HCT116 (cell line): ENCODE results near the gene OTOA. TPM values are rescaled to one million over a fixed set of nuclear protein-coding genes. Genes with fewer than 3 reads are reported as not detected.
A peak's percentile ranks its signal among the peaks of the same experiment; 100 is the strongest.

Source experiments
- ATAC-seq: fragments of 200-7000 bp; cut with Tn5 transposase; 2 replicates; pipeline ENCODE4 v1.9.1; 2020; ENCODE audit warnings: mild to moderate bottlenecking, moderate library complexity
- BruUV-seq: library from RNA; stranded (reverse); fragments of 400-500 nt; replicated peaks from 2 replicates; lab custom pipeline; 2021; lab: Mats Ljungman, UMichigan
- CTCF ChIA-PET: fragments of 300-600 bp; sonication (Branson Sonifier 250); formaldehyde crosslinking; loops from one replicate; lab custom pipeline; 2021; ENCODE audit warnings: antibody characterized with exemption; lab: Charles Lee
- POLR2A ChIA-PET: fragments of 300-600, 350-600 bp; sonication (Branson Sonifier 250); formaldehyde crosslinking; loops from one replicate; lab custom pipeline; 2021; ENCODE audit warnings: antibody characterized with exemption; lab: Charles Lee
- RAD21 ChIA-PET, 2 experiments: fragments of 300-600 bp; sonication (Branson Sonifier 250); formaldehyde crosslinking; loops; one replicate each; lab custom pipeline; 2023; ENCODE audit warnings: low total read pairs in 2 of 2; ENCODE audit not compliant: uncharacterized antibody in 2 of 2, unreplicated experiment in 2 of 2, low non-redundant PET in 1 of 2; lab: Charles Lee
- DNase-seq: peaks from one replicate; pipeline ENCODE4 v3.0.0-alpha.2; 2010; ENCODE audit warnings: low read depth, low spot score
- H2AFZ ChIP-seq: fragments of 200-600 bp; shearing (Covaris generic), sonication (generic); 2 replicates; pipeline ENCODE4 v1.6.1; 2017; ENCODE audit warnings: low read depth, mixed run types, mixed read lengths, antibody characterized with exemption, low read length; ENCODE audit not compliant: poor library complexity, severe bottlenecking
- H3K27ac ChIP-seq: 2 replicates; pipeline ENCODE4 v1.5.1; 2012; ENCODE audit warnings: low read depth, low read length
- H3K27me3 ChIP-seq: fragments of 200-600 bp; sonication (generic); 2 replicates; pipeline ENCODE4 v1.6.1; 2016; ENCODE audit warnings: mixed run types, low read length, mixed read lengths; ENCODE audit not compliant: insufficient read depth
- H3K36me3 ChIP-seq, 2 experiments: fragments of 200-500 bp in 1 of 2; fragments of 200-600 bp in 1 of 2; sonication (Bioruptor generic) in 1 of 2; sonication (generic) in 1 of 2; 2 replicates each; pipeline versions ENCODE4 v1.5.1 to v1.6.1; 2014 to 2016; ENCODE audit warnings: low read length in 2 of 2, inconsistent platforms in 1 of 2, mixed read lengths in 1 of 2, mixed run types in 1 of 2; ENCODE audit not compliant: insufficient read depth in 2 of 2, control insufficient read depth in 1 of 2
- H3K4me1 ChIP-seq, 2 experiments: fragments of 200-600 bp in 1 of 2; sonication (generic) in 1 of 2; 2 replicates each; pipeline versions ENCODE4 v1.5.1 to v1.6.1; 2012 to 2017; ENCODE audit warnings: low read length in 2 of 2, inconsistent platforms in 1 of 2, mild to moderate bottlenecking in 1 of 2, mixed read lengths in 1 of 2, mixed run types in 1 of 2, moderate library complexity in 1 of 2; ENCODE audit not compliant: insufficient read depth in 2 of 2, control insufficient read depth in 1 of 2
- H3K4me2 ChIP-seq: fragments of 200-600 bp; sonication (generic); 2 replicates; pipeline ENCODE4 v1.6.1; 2017; ENCODE audit warnings: mixed run types, low read length, mixed read lengths
- H3K4me3 ChIP-seq, 2 experiments: fragments of 200-600 bp in 1 of 2; sonication (generic) in 1 of 2; replicated peaks in 1 of 2; 2 replicates each; pipeline ENCODE4 v1.5.1; 2011 to 2016; ENCODE audit warnings: low read length in 2 of 2, control low read depth in 1 of 2, low read depth in 1 of 2, mild to moderate bottlenecking in 1 of 2, mixed read lengths in 1 of 2, mixed run types in 1 of 2
- H3K79me2 ChIP-seq: fragments of 200-600 bp; sonication (generic); 2 replicates; pipeline ENCODE4 v1.6.1; 2017; ENCODE audit warnings: mild to moderate bottlenecking, mixed run types, low read length, moderate library complexity, mixed read lengths; ENCODE audit not compliant: insufficient read depth
- H3K9ac ChIP-seq: fragments of 200-600 bp; sonication (generic); 2 replicates; pipeline ENCODE4 v1.6.1; 2016; ENCODE audit warnings: low read length, mixed read lengths
- H3K9me2 ChIP-seq: fragments of 200-600 bp; sonication (generic), shearing (Covaris generic); 2 replicates; pipeline ENCODE4 v1.6.1; 2017; ENCODE audit warnings: mixed run types, mild to moderate bottlenecking, moderate library complexity; ENCODE audit not compliant: insufficient read depth
- H3K9me3 ChIP-seq, 2 experiments: fragments of 200-500 bp in 1 of 2; fragments of 200-600 bp in 1 of 2; sonication (Bioruptor generic) in 1 of 2; sonication (generic) in 1 of 2; 2 replicates each; pipeline ENCODE4 v1.6.1; 2014 to 2017; ENCODE audit warnings: low read length in 2 of 2, mixed read lengths in 2 of 2, inconsistent platforms in 1 of 2, low read depth in 1 of 2, mild to moderate bottlenecking in 1 of 2, mixed run types in 1 of 2, moderate library complexity in 1 of 2; ENCODE audit not compliant: control insufficient read depth in 1 of 2, insufficient read depth in 1 of 2
- H4K20me1 ChIP-seq: fragments of 200-600 bp; sonication (generic), shearing (Covaris generic); 2 replicates; pipeline ENCODE4 v1.6.1; 2017; ENCODE audit warnings: mixed run types, mild to moderate bottlenecking, moderate library complexity; ENCODE audit not compliant: insufficient read depth
- CEBPB ChIP-seq: IDR thresholded peaks from 2 replicates; pipeline ENCODE4 v1.6.1; 2012; ENCODE audit warnings: low read depth
- SIN3A ChIP-seq: IDR thresholded peaks from 2 replicates; pipeline ENCODE4 v1.6.1; 2012; ENCODE audit warnings: low read depth
- intact Hi-C: fragments of 100-400 bp; cut with micrococcal nuclease; formaldehyde crosslinking; loops from 2 replicates; pipeline ENCODE4 v1.10.0; 2022
- total RNA-seq: library from RNA; stranded (reverse); gene quantifications from one replicate; pipeline ENCODE4 v1.2.1, GENCODE V29; 2021; ENCODE audit not compliant: unreplicated experiment
- TF ChIP-seq, protein P1 (sequence below), 3 experiments: fragments of 200-600 bp in 1 of 3; sonication (generic) in 1 of 3; IDR thresholded peaks in 2 of 3; conservative IDR thresholded peaks in 1 of 3; 2 replicates each; pipeline ENCODE4 v1.5.1; 2012 to 2017; ENCODE audit warnings: low read depth in 2 of 3, low read length in 2 of 3, antibody characterized with exemption in 1 of 3, borderline replicate concordance in 1 of 3, control low read depth in 1 of 3, mild to moderate bottlenecking in 1 of 3, mixed read lengths in 1 of 3, mixed run types in 1 of 3, moderate library complexity in 1 of 3; ENCODE audit not compliant: insufficient read depth in 1 of 3
- TF ChIP-seq, protein P2 (sequence below): IDR thresholded peaks from 2 replicates; pipeline ENCODE4 v1.6.1; 2012
- TF ChIP-seq, protein P3 (sequence below): IDR thresholded peaks from 2 replicates; pipeline ENCODE4 v1.6.1; 2012; ENCODE audit warnings: low read depth

Gene OTOA
- total RNA-seq, 1 experiment from 2014 or later = not detected

DNA sequence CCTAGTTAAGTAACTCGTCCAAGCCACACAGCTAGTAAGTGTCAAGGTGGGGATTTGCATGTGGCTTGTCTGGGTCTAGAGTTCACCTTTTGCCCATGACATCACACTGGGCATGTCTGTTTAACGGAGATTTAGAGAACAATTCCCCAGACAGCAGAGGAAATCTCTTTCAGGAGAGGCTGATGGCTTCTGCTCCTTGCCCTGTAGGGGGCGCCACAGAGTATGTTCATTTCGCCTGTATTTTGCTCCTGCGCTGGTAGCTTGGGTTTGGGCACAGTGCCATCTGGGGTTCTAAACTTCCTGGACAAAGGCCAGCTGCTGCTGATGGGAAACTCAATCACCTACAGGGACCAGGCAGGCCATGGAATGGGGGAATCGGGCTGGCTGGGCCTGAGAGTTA, 20.4 kb downstream of the OTOA start:
- intact Hi-C loops = no loop called here
- Histone ChIP-seq H3K4me1 (no peaks in the 10 kb centered on the region), H3K79me2 (no peaks in the 10 kb centered on the region), H3K9me2 (no peaks in the 10 kb centered on the region), H3K4me3 (no peak overlapping the region), H3K27ac (no peak overlapping the region), H3K27me3 (no peaks in the 10 kb centered on the region), H3K9ac (no peak overlapping the region), H3K36me3 (no peaks in the 10 kb centered on the region), H4K20me1 (no peaks in the 10 kb centered on the region), H3K9me3 (no peaks in the 10 kb centered on the region), H2AFZ (no peak overlapping the region), H3K4me2 (no peak overlapping the region)
- TF ChIP-seq, protein P1, sequence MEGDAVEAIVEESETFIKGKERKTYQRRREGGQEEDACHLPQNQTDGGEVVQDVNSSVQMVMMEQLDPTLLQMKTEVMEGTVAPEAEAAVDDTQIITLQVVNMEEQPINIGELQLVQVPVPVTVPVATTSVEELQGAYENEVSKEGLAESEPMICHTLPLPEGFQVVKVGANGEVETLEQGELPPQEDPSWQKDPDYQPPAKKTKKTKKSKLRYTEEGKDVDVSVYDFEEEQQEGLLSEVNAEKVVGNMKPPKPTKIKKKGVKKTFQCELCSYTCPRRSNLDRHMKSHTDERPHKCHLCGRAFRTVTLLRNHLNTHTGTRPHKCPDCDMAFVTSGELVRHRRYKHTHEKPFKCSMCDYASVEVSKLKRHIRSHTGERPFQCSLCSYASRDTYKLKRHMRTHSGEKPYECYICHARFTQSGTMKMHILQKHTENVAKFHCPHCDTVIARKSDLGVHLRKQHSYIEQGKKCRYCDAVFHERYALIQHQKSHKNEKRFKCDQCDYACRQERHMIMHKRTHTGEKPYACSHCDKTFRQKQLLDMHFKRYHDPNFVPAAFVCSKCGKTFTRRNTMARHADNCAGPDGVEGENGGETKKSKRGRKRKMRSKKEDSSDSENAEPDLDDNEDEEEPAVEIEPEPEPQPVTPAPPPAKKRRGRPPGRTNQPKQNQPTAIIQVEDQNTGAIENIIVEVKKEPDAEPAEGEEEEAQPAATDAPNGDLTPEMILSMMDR (IDR thresholded peaks at IDR 0.05 in 2 of 3, conservative IDR thresholded peaks at IDR 0.05 in 1 of 3; ENCODE audit: borderline replicate concordance in 1 of 3, insufficient read depth in 1 of 3, low read depth in 2 of 3, low read length in 2 of 3) = peak; percentile 8 to 60 (median 59); a peak in 4 of 6 replicates
- TF ChIP-seq CEBPB = no peak
- TF ChIP-seq, protein P2, sequence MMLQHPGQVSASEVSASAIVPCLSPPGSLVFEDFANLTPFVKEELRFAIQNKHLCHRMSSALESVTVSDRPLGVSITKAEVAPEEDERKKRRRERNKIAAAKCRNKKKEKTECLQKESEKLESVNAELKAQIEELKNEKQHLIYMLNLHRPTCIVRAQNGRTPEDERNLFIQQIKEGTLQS = no peak
- BruUV-seq = no TSS peak
- ATAC-seq = peak; percentile 44; the same call in 1 of the 2 replicates
- ChIA-PET POLR2A (no interaction called here), RAD21 (no interaction called here), CTCF (no interaction called here)
- peak; percentile 4 for DNase-seq

DNA sequence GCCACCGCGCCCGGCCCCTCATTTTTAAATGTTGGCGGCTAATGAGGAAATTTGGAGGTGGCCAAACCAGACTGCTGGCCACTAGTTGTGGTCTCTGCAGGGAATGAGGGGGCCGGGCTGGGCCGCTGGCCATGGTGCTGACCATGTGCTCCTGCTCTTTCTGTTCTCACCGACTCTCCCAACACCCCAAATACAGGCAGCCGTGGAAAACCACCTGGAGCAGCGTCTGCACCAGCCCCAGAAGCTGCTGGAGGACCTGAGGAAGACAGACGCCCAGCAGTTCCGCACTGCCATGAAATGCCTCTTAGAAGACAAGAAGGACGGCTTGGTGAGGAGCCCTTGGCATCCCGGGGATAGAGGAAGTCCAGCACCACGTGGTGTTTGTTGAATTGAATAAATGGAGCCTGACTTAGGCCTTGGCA, 21.3 kb downstream of the OTOA start:
- H4K20me1 ChIP-seq = no peaks in the 10 kb centered on the region
- no peaks in the 10 kb centered on the region for H3K9me3 ChIP-seq
- no peak overlapping the region for H3K4me3 ChIP-seq
- no peak overlapping the region for H3K27ac ChIP-seq
- ChIA-PET RAD21 (no interaction called here), CTCF (no interaction called here), POLR2A (no interaction called here)
- no peaks in the 10 kb centered on the region for H3K4me1 ChIP-seq
- no peaks in the 10 kb centered on the region for H3K27me3 ChIP-seq
- no peaks in the 10 kb centered on the region for H3K79me2 ChIP-seq
- TF ChIP-seq, protein P3, sequence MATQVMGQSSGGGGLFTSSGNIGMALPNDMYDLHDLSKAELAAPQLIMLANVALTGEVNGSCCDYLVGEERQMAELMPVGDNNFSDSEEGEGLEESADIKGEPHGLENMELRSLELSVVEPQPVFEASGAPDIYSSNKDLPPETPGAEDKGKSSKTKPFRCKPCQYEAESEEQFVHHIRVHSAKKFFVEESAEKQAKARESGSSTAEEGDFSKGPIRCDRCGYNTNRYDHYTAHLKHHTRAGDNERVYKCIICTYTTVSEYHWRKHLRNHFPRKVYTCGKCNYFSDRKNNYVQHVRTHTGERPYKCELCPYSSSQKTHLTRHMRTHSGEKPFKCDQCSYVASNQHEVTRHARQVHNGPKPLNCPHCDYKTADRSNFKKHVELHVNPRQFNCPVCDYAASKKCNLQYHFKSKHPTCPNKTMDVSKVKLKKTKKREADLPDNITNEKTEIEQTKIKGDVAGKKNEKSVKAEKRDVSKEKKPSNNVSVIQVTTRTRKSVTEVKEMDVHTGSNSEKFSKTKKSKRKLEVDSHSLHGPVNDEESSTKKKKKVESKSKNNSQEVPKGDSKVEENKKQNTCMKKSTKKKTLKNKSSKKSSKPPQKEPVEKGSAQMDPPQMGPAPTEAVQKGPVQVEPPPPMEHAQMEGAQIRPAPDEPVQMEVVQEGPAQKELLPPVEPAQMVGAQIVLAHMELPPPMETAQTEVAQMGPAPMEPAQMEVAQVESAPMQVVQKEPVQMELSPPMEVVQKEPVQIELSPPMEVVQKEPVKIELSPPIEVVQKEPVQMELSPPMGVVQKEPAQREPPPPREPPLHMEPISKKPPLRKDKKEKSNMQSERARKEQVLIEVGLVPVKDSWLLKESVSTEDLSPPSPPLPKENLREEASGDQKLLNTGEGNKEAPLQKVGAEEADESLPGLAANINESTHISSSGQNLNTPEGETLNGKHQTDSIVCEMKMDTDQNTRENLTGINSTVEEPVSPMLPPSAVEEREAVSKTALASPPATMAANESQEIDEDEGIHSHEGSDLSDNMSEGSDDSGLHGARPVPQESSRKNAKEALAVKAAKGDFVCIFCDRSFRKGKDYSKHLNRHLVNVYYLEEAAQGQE = peak; percentile 35; the same call in 1 of the 2 replicates
- no peak for TF ChIP-seq SIN3A
- ATAC-seq (no peak), DNase-seq (no peak)
- H3K4me2 ChIP-seq = no peak overlapping the region
- H2AFZ ChIP-seq = no peak overlapping the region
- H3K9ac ChIP-seq = no peak overlapping the region
- no peaks in the 10 kb centered on the region for H3K36me3 ChIP-seq
- BruUV-seq = no TSS peak
- intact Hi-C loops = no loop called here
- H3K9me2 ChIP-seq = no peaks in the 10 kb centered on the region
